ENCODE results near the gene HS3ST1.

Gene HS3ST1

DNA sequence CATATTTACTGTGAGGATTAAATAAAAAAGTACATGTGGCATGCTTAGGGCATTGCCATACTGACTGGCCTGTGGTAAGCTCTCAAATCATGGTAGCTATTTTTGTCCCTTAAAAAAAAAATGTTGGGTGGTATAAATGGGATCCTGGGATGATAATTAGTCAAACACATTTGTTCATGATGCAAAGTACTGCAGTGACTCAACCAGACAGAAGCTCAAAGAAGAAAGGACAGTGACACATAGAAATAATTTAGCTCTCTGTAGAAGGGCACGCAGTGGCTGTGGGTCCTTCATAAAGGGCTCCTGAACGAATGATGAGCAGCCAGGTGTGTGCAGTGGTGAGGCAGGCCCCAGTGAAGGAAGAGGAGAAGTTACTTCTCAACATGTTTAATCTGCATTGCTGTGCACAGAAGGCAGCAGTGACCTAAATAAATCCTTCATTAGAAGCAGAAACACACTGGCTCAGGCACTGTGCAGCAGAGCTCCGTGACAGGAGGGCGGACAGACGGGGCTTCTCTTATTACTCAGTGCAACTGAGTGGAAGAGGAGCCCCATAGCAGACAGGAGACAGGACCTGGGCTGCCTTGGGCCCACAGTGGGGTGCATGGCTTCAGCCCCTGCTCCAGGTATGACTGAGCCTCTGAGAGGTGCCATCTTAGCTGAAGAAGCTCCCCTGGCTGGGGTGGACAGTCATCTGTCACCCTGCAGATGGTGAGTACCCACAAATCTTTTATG, 20.3 kb downstream of the HS3ST1 start:
- Histone ChIP-seq H3K27me3 (ENCODE audit: control insufficient read depth, low read length) (no peaks in the 10 kb centered on the region), H3K9me2 (replicated peaks; ENCODE audit: control insufficient read depth, low read length) (no peaks in the 10 kb centered on the region), H3K4me3 (ENCODE audit: low read length) (no peak overlapping the region), H3K4me1 (ENCODE audit: control insufficient read depth, low read length) (no peaks in the 10 kb centered on the region), H4K20me1 (ENCODE audit: control insufficient read depth, insufficient read depth, low read depth, low read length) (no peaks in the 10 kb centered on the region), H3F3A (ENCODE audit: control insufficient read depth, insufficient read depth) (no peaks in the 10 kb centered on the region), H3K79me2 (ENCODE audit: control insufficient read depth, low read length) (no peaks in the 10 kb centered on the region), H3K27ac (ENCODE audit: low read depth, low read length) (no peak overlapping the region), H3K36me3 (ENCODE audit: control insufficient read depth, low read length) (no peaks in the 10 kb centered on the region), H3K9me3 (ENCODE audit: control insufficient read depth, insufficient read depth, low read length) (no peaks in the 10 kb centered on the region), H3K4me2 (ENCODE audit: low read length) (no peak overlapping the region)
- TF ChIP-seq, protein P1, sequence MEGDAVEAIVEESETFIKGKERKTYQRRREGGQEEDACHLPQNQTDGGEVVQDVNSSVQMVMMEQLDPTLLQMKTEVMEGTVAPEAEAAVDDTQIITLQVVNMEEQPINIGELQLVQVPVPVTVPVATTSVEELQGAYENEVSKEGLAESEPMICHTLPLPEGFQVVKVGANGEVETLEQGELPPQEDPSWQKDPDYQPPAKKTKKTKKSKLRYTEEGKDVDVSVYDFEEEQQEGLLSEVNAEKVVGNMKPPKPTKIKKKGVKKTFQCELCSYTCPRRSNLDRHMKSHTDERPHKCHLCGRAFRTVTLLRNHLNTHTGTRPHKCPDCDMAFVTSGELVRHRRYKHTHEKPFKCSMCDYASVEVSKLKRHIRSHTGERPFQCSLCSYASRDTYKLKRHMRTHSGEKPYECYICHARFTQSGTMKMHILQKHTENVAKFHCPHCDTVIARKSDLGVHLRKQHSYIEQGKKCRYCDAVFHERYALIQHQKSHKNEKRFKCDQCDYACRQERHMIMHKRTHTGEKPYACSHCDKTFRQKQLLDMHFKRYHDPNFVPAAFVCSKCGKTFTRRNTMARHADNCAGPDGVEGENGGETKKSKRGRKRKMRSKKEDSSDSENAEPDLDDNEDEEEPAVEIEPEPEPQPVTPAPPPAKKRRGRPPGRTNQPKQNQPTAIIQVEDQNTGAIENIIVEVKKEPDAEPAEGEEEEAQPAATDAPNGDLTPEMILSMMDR (IDR thresholded peaks at IDR 0.05; ENCODE audit: low read depth, low read length, poor library complexity, severe bottlenecking), result no peak

DNA sequence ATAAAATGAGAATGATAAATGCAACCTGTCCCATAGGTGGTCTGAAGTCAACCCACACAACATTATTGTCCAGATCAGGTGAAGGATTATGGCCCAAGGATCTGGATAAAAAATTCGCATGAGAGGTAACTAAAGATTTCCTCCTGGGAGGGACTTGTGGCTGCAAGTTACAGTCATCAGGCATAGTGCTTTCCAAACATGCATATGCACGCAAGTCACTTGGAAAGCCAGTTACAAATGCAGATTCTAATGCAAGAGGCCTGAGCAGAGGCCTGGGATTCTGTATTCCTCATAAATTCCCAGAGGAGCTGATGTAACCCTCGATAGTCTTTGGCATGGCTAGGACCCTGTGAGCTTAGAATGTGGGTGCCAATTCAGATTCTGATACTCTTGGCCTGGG, 21.1 kb downstream of the HS3ST1 start:
- no peaks in the 10 kb centered on the region for H3K4me1 ChIP-seq (ENCODE audit: control insufficient read depth, low read length)
- no peaks in the 10 kb centered on the region for H3F3A ChIP-seq (ENCODE audit: control insufficient read depth, insufficient read depth)
- no peaks in the 10 kb centered on the region for H3K9me2 ChIP-seq (replicated peaks; ENCODE audit: control insufficient read depth, low read length)
- no peaks in the 10 kb centered on the region for H3K9me3 ChIP-seq (ENCODE audit: control insufficient read depth, insufficient read depth, low read length)
- H3K36me3 ChIP-seq (ENCODE audit: control insufficient read depth, low read length), result no peaks in the 10 kb centered on the region
- no peaks in the 10 kb centered on the region for H3K79me2 ChIP-seq (ENCODE audit: control insufficient read depth, low read length)
- no peaks in the 10 kb centered on the region for H4K20me1 ChIP-seq (ENCODE audit: control insufficient read depth, insufficient read depth, low read depth, low read length)
- TF ChIP-seq, protein P1 (IDR thresholded peaks at IDR 0.05; ENCODE audit: low read depth, low read length, poor library complexity, severe bottlenecking), result no peak
- no peak for TF ChIP-seq EZH2phosphoT487 (IDR thresholded peaks at IDR 0.05; ENCODE audit: borderline replicate concordance, low read length)
- H3K4me3 ChIP-seq (ENCODE audit: low read length), result no peak overlapping the region
- no peaks in the 10 kb centered on the region for H3K27me3 ChIP-seq (ENCODE audit: control insufficient read depth, low read length)
- no peak overlapping the region for H3K4me2 ChIP-seq (ENCODE audit: low read length)
- H3K27ac ChIP-seq (ENCODE audit: low read depth, low read length), result no peak overlapping the region

DNA sequence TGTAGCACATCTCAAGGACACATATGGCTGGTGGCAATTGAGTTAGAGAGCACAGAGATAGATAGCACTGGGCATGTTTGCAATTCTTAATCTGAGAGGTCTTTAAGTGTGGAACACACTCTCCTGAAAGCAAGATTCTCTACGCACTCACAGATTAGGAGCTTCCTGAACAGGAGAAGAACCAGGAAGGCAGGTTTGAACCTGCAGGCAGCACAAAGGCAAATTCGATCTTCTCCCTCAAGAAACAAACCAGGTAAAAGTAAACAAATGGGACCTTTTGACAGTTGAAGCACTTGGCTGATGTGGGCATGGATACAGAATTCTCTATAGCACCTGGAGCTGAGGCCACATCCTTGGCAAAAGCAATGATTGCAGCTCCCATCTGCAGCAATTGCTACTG, 24.3 kb downstream of the HS3ST1 start:
- H3K36me3 ChIP-seq (ENCODE audit: control insufficient read depth, low read length), result no peaks in the 10 kb centered on the region
- no peaks in the 10 kb centered on the region for H3F3A ChIP-seq (ENCODE audit: control insufficient read depth, insufficient read depth)
- no peaks in the 10 kb centered on the region for H3K27me3 ChIP-seq (ENCODE audit: control insufficient read depth, low read length)
- no peaks in the 10 kb centered on the region for H4K20me1 ChIP-seq (ENCODE audit: control insufficient read depth, insufficient read depth, low read depth, low read length)
- H3K4me1 ChIP-seq (ENCODE audit: control insufficient read depth, low read length), result no peaks in the 10 kb centered on the region
- H3K79me2 ChIP-seq (ENCODE audit: control insufficient read depth, low read length), result no peaks in the 10 kb centered on the region
- H3K4me3 ChIP-seq (ENCODE audit: low read length), result no peak overlapping the region
- no peaks in the 10 kb centered on the region for H3K9me3 ChIP-seq (ENCODE audit: control insufficient read depth, insufficient read depth, low read length)
- TF ChIP-seq, protein P1 (IDR thresholded peaks at IDR 0.05; ENCODE audit: low read depth, low read length, poor library complexity, severe bottlenecking), result no peak
- no peak for TF ChIP-seq EZH2phosphoT487 (IDR thresholded peaks at IDR 0.05; ENCODE audit: borderline replicate concordance, low read length)
- no peak overlapping the region for H3K27ac ChIP-seq (ENCODE audit: low read depth, low read length)
- H3K9me2 ChIP-seq (replicated peaks; ENCODE audit: control insufficient read depth, low read length), result no peaks in the 10 kb centered on the region
- no peak overlapping the region for H3K4me2 ChIP-seq (ENCODE audit: low read length)

All from DOHH2 (cell line).